ENCODE measurements around the gene SYNPO2. TPM values are rescaled to one million over a fixed set of nuclear protein-coding genes. Genes with fewer than 3 reads are reported as not detected.
"Not testable (repeated sequence)": the region's sequence is repeated elsewhere in the genome, so short reads cannot be mapped to it uniquely, and the experiment has no call there.

Gene SYNPO2
- total RNA-seq, 1 experiment from 2014 or later: not detected

DNA sequence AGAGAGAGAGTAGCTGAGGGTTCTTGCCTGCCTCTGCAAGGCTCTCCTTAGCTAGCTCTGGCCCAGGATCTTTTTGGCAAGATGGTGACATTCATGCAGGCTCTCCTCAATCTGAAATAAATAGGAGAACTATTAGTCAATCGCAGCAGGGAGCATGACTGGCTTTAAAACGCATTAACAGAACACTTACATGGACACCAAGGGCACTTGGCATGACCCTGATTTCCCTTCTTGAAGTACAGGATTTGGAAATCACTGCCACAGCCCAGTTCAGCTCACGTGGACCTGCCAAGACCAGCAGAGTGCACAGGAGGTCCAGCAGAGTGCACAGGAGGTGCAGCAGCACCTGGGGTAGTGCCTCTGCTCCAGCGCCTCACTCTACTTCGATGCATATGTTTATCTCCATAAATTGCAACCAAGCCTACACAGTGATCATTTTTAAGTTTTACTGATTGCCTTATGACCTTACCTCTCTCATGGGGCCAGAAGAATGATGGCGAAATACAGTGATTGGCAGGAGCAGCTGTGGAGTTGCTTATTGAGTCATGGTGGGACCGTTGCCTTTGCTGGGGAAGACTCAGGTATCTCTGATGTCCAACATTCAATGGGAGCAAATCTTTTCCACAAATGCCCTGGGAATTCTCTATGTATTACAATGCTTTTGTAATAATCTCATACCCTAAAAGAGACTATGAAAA, 122.4 kb downstream of the SYNPO2 start:
- no peak for DNase-seq (ENCODE audit: low read depth)
- in situ Hi-C loops (cut with HindIII; ENCODE audit: low pct_unique_long_range_greater_than_20kb, low sequenced_read_pairs): no loop called here

DNA sequence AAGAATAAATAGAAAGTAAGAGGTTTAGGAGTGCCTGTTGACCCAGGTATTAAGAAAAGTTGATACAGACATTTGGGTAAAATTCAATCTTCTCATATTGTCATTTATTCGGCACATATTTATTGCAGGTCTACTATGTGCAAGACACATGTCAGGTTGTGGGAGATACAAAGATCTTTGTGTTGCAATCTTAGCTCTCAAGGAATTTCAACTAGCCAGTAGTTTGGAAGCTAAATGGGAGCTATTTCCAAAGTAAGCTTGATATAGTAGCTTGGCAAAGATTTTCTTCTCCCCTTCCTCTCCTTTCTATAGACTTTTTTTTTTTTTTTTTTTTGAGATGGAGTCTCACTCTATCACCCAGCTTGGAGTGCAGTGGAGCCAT, 122.9 kb downstream of the SYNPO2 start:
- in situ Hi-C loops (cut with HindIII; ENCODE audit: low pct_unique_long_range_greater_than_20kb, low sequenced_read_pairs): no loop called here
- no peak for DNase-seq (ENCODE audit: low read depth)

DNA sequence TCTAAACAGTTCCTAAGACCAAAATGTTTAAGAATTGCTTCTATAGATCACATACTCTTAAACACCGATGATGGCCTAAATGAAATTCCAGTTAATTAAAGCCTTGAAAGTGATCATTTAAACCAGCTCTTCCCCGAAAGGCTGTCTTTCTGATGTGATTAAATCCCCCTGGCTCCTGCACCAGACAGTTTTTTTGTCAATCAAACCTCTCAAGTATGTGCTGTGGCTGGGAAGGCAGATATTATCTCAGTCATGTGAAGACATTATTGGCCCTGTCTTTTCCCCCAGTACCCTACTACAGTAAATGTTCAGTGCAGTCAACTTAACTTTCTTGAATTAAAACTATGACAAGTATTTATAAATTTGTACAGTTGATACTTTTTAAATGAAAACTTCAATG, 126.0 kb downstream of the SYNPO2 start:
- in situ Hi-C loops (cut with HindIII; ENCODE audit: low pct_unique_long_range_greater_than_20kb, low sequenced_read_pairs): no loop called here
- no peak for DNase-seq (ENCODE audit: low read depth)

DNA sequence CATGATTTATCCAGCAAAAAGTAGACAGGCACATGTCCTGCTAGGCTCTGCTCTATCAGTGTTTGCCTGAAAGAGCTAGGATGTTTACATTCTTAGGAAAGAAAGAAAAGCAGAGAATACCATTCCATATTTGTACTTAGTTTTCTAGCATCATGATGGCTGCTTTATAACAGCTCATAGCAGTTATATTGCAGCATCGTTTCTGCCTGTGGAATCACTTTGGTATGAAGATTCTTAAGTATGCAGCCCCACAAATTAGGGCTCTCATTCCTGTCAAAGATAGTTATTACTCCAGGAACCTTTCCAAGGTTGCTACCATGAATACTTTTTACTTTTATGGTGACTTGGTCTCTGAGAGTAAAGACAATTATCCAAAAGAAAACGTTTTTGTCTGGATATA, 128.0 kb downstream of the SYNPO2 start:
- no peak for DNase-seq (ENCODE audit: low read depth)
- in situ Hi-C loops (cut with HindIII; ENCODE audit: low pct_unique_long_range_greater_than_20kb, low sequenced_read_pairs): no loop called here

- no peak for DNase-seq (ENCODE audit: low read depth)
- in situ Hi-C loops (cut with HindIII; ENCODE audit: low pct_unique_long_range_greater_than_20kb, low sequenced_read_pairs): no loop called here
These were observed 129.0 kb downstream of the SYNPO2 start for GRCh38 chr4:119017636-119018035.

GRCh38 chr4:119020158-119020557, 131.5 kb downstream of the SYNPO2 start:
- in situ Hi-C loops (cut with HindIII; ENCODE audit: low pct_unique_long_range_greater_than_20kb, low sequenced_read_pairs): no loop called here
- no peak for DNase-seq (ENCODE audit: low read depth)

DNA sequence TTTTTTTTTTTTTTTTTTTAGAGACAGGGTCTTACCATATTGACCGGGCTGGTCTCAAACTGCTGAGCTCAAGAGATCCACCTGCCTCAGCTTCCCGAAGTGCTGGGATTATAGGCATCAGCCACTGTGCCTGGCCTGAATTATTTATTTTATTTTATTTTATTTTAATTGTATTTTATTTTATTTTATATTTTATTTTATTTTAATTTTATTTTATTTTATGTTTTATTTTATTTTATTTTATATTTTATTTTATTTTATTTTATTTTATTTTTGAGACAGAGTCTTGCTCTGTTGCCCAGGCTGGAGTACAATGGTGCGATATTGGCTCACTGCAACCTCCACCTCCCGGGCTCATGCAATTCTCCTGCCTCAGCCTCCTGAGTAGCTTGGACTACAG, 133.9 kb downstream of the SYNPO2 start:
- DNase-seq (ENCODE audit: low read depth); in situ Hi-C loops (cut with HindIII; ENCODE audit: low pct_unique_long_range_greater_than_20kb, low sequenced_read_pairs): not testable (repeated sequence)

GRCh38 chr4:119024102-119024501, 135.4 kb downstream of the SYNPO2 start:
- DNase-seq (ENCODE audit: low read depth): no peak
- in situ Hi-C loops (cut with HindIII; ENCODE audit: low pct_unique_long_range_greater_than_20kb, low sequenced_read_pairs): no loop called here

DNA sequence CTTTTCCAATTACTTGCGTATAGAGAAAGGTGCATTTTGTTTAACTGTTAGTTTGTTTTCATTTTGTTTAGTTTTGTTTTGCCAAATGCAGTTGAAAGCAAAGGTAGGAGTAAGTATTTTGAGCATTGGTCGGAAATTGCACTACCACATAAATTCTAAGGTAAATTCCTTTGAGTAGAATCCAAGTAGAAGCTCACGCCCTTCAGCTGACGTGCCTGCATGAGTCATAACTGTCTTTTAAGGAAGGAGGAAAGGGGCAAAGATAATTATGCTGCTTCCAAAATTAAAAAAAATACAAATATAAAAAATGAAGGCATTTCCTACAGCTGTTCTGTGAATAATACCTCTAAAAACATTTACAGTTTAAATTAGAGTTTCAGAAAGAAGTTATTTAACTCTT, 136.8 kb downstream of the SYNPO2 start:
- in situ Hi-C loops (cut with HindIII; ENCODE audit: low pct_unique_long_range_greater_than_20kb, low sequenced_read_pairs): no loop called here
- peak; percentile 44 for DNase-seq (ENCODE audit: low read depth)

- in situ Hi-C loops (cut with HindIII; ENCODE audit: low pct_unique_long_range_greater_than_20kb, low sequenced_read_pairs): no loop called here
- DNase-seq (ENCODE audit: low read depth): peak; percentile 48
These were observed 137.4 kb downstream of the SYNPO2 start for GRCh38 chr4:119025916-119026661.

GRCh38 chr4:119026662-119027444, 138.2 kb downstream of the SYNPO2 start:
- DNase-seq (ENCODE audit: low read depth): no peak
- in situ Hi-C loops (cut with HindIII; ENCODE audit: low pct_unique_long_range_greater_than_20kb, low sequenced_read_pairs): no loop called here

- DNase-seq (ENCODE audit: low read depth): no peak
These were observed 139.2 kb downstream of the SYNPO2 start for GRCh38 chr4:119027811-119028210.

DNA sequence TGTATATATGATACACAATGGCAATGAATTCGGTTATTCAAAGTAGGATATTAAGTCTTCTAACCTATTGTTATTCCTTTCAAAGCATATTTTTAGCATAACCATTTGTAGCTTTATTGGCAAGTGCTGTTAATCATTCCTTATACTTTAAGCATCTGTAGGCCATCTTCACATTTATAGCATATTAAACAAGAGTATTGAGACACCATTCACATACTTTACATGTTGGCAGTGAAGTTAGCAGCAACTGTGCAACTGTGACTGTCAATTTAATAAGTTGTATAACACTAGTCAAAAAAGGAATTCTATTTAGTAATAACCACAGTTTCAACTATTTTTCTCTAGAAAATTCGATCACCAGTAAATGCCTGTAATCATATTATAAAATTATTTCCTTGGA, 139.6 kb downstream of the SYNPO2 start:
- no peak for DNase-seq (ENCODE audit: low read depth)
- in situ Hi-C loops (cut with HindIII; ENCODE audit: low pct_unique_long_range_greater_than_20kb, low sequenced_read_pairs): no loop called here

More at GRCh38 chr4:119027811-119028210, 139.2 kb downstream of the SYNPO2 start:
- in situ Hi-C loops (cut with HindIII; ENCODE audit: low pct_unique_long_range_greater_than_20kb, low sequenced_read_pairs): no loop called here

DNA sequence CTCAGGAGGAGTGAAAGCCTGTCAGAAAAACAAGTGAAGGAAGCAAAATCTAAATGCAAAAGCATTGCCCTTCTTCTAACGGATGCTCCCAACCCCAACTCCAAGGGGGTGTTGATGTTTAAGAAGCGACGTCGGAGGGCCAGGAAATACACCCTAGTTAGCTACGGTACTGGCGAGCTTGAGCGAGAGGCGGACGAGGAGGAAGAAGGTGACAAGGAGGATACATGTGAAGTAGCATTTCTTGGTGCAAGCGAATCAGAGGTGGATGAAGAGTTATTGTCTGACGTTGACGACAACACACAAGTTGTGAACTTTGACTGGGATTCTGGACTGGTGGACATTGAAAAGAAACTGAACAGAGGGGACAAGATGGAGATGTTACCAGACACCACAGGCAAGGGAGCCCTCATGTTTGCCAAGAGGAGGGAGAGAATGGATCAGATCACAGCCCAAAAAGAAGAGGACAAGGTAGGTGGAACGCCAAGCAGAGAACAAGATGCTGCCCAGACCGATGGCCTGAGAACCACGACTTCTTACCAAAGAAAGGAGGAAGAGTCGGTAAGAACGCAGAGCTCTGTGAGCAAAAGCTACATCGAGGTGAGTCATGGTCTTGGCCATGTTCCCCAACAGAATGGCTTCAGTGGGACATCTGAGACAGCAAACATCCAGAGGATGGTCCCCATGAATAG, 141.3 kb downstream of the SYNPO2 start:
- in situ Hi-C loops (cut with HindIII; ENCODE audit: low pct_unique_long_range_greater_than_20kb, low sequenced_read_pairs): no loop called here
- DNase-seq (ENCODE audit: low read depth): no peak

DNA sequence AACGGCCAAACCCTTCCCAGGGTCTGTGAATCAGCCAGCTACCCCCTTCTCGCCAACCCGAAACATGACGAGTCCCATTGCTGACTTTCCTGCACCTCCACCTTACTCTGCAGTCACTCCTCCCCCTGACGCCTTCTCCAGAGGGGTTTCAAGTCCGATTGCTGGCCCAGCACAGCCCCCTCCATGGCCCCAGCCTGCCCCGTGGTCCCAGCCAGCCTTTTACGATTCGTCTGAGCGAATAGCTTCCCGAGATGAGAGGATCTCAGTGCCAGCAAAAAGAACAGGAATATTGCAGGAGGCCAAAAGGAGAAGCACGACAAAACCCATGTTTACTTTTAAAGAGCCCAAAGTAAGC, 141.9 kb downstream of the SYNPO2 start:
- in situ Hi-C loops (cut with HindIII; ENCODE audit: low pct_unique_long_range_greater_than_20kb, low sequenced_read_pairs): no loop called here
- no peak for DNase-seq (ENCODE audit: low read depth)

GRCh38 chr4:119031218-119031617, 142.6 kb downstream of the SYNPO2 start:
- in situ Hi-C loops (cut with HindIII; ENCODE audit: low pct_unique_long_range_greater_than_20kb, low sequenced_read_pairs): no loop called here
- no peak for DNase-seq (ENCODE audit: low read depth)

- no peak for DNase-seq (ENCODE audit: low read depth)
- in situ Hi-C loops (cut with HindIII; ENCODE audit: low pct_unique_long_range_greater_than_20kb, low sequenced_read_pairs): no loop called here
These were observed 144.4 kb downstream of the SYNPO2 start for GRCh38 chr4:119032921-119033685.
